GM12878 (cell line): ENCODE data around the gene SLC22A23. TPM values are rescaled to one million over a fixed set of nuclear protein-coding genes. Genes with fewer than 3 reads are reported as not detected.

Experiments used
- BACH1 ChIP-seq: fragments of 450-650 bp; IDR thresholded peaks from 2 replicates; pipeline ENCODE4 v1.6.1; 2017; ENCODE audit warnings: mild to moderate bottlenecking, borderline replicate concordance
- CREB1 ChIP-seq: IDR thresholded peaks from 2 replicates; pipeline ENCODE4 v1.6.1; 2012; ENCODE audit warnings: low read depth, mild to moderate bottlenecking, inconsistent platforms
- DPF2 ChIP-seq: fragments of 450-650 bp; IDR thresholded peaks from 2 replicates; pipeline ENCODE4 v1.6.1; 2017; ENCODE audit warnings: mild to moderate bottlenecking
- E2F8 ChIP-seq: fragments of 450-650 bp; IDR thresholded peaks from 2 replicates; pipeline ENCODE4 v1.6.1; 2018; ENCODE audit warnings: mild to moderate bottlenecking, low read depth, moderate library complexity; ENCODE audit not compliant: partially characterized antibody
- EED ChIP-seq: sonication (generic); IDR thresholded peaks from 2 replicates; pipeline ENCODE4 v1.6.1; 2016; ENCODE audit warnings: antibody characterized with exemption, low read depth
- FOXM1 ChIP-seq: IDR thresholded peaks from 2 replicates; pipeline ENCODE4 v1.6.1; 2012; ENCODE audit warnings: low read depth, mild to moderate bottlenecking, inconsistent platforms, low read length, moderate library complexity
- HDAC2 ChIP-seq: fragments of 200-600 bp; sonication (generic); IDR thresholded peaks from 2 replicates; pipeline ENCODE4 v1.6.1; 2017
- IRF4 ChIP-seq: IDR thresholded peaks from 2 replicates; pipeline ENCODE4 v1.6.1; 2011; ENCODE audit warnings: low read depth, low read length
- MTA2 ChIP-seq: fragments of 450-650 bp; IDR thresholded peaks from 2 replicates; pipeline ENCODE4 v1.6.1; 2016; ENCODE audit warnings: low read depth, mild to moderate bottlenecking, moderate library complexity
- NFXL1 ChIP-seq: fragments of 450-650 bp; IDR thresholded peaks from 2 replicates; pipeline ENCODE4 v1.6.1; 2017; ENCODE audit warnings: antibody characterized with exemption, mild to moderate bottlenecking, borderline replicate concordance
- NFYB ChIP-seq: IDR thresholded peaks from 2 replicates; pipeline ENCODE4 v1.6.1; 2011; ENCODE audit warnings: low read depth, mild to moderate bottlenecking, low read length, improper control_type of control experiment, moderate library complexity; ENCODE audit not compliant: insufficient read depth
- NR2F1 ChIP-seq: fragments of 450-650 bp; conservative IDR thresholded peaks from 2 replicates; pipeline ENCODE4 v1.6.1; 2017; ENCODE audit warnings: mild to moderate bottlenecking
- RB1 ChIP-seq: fragments of 450-650 bp; formaldehyde crosslinking; IDR thresholded peaks from 2 replicates; pipeline ENCODE4 v1.6.1; 2017; ENCODE audit warnings: mild to moderate bottlenecking, borderline replicate concordance
- SREBF1 ChIP-seq: IDR thresholded peaks from 2 replicates; pipeline ENCODE4 v1.6.1; 2012; ENCODE audit warnings: mild to moderate bottlenecking, low read length
- TCF7 ChIP-seq: IDR thresholded peaks from 2 replicates; pipeline ENCODE4 v1.6.1; 2014; ENCODE audit warnings: antibody characterized with exemption, borderline replicate concordance
- USF2 ChIP-seq: IDR thresholded peaks from 2 replicates; pipeline ENCODE4 v1.6.1; 2011; ENCODE audit warnings: low read depth, low read length, improper control_type of control experiment, borderline replicate concordance
- ZBTB40 ChIP-seq: fragments of 450-650 bp; IDR thresholded peaks from 2 replicates; pipeline ENCODE4 v1.6.1; 2016; ENCODE audit warnings: mild to moderate bottlenecking, moderate library complexity, borderline replicate concordance
- ZNF207 ChIP-seq: fragments of 450-650 bp; IDR thresholded peaks from 2 replicates; pipeline ENCODE4 v1.6.1; 2014; ENCODE audit warnings: antibody characterized with exemption, mild to moderate bottlenecking, borderline replicate concordance
- ZNF687 ChIP-seq: fragments of 450-650 bp; IDR thresholded peaks from 2 replicates; pipeline ENCODE4 v1.6.1; 2017; ENCODE audit warnings: mild to moderate bottlenecking, moderate library complexity
- polyA plus RNA-seq, 11 experiments: library from polyadenylated mRNA; depleted of rRNA in 4 of 11; unstranded in 6 of 11; stranded (reverse) in 5 of 11; fragments of >200 nt; fragmentation: Nextera tagmentation in 4 of 11; fragmentation: Illumina TruSeq in 1 of 11; extraction: Ambion mirVana in 4 of 11; extraction: Trizol in 1 of 11; gene quantifications; 1 replicate in 1 of 11; 2 replicates in 10 of 11; pipeline versions ENCODE4 v1.2.1 to v1.2.3, GENCODE V29; 2011 to 2016; ENCODE audit warnings: inconsistent platforms in 2 of 11, missing spikeins in 2 of 11, low read depth in 1 of 11
- total RNA-seq, 4 experiments: library from RNA; depleted of rRNA in 3 of 4; stranded (reverse); fragments of >200 nt in 3 of 4; fragmentation: Illumina TruSeq in 1 of 4; extraction: Trizol in 1 of 4; gene quantifications; 2 replicates each; pipeline versions ENCODE4 v1.2.1 to v1.2.3, GENCODE V29; 2013 to 2021

The SLC22A23 gene
- total and polyA plus RNA-seq, 10 of the 15 experiments (the other 5 are each of a cell fraction or from before 2014, with no cell fraction given): 0.20 to 2.4 (median 0.74) TPM

- TF ChIP-seq ZBTB40 (no peak), USF2 (no peak), MTA2 (no peak), RB1 (peak; percentile 81; the same call in 1 of the 2 replicates), HDAC2 (no peak), CREB1 (peak; percentile 57; the same call in 1 of the 2 replicates), E2F8 (no peak), NR2F1 (0 out of 2 replicates have a peak, but pooled peaks have one; percentile 27), ZNF687 (peak; percentile 52; the same call in 1 of the 2 replicates), FOXM1 (no peak), SREBF1 (no peak), BACH1 (peak; percentile 65; the same call in 1 of the 2 replicates), EED (no peak), DPF2 (peak; percentile 64; the same call in 1 of the 2 replicates), ZNF207 (no peak), NFYB (no peak), TCF7 (no peak), IRF4 (no peak), NFXL1 (0 out of 2 replicates have a peak, but pooled peaks have one; percentile 72)
Measured at GRCh38 chr6:3258720-3259490, 197.9 kb downstream of the SLC22A23 start, which contains the start of gene PSMG4 (continued).
